ENCODE measurements around the gene RPP40. TPM values are rescaled to one million over a fixed set of nuclear protein-coding genes. Genes with fewer than 3 reads are reported as not detected.

The RPP40 gene
- total RNA-seq, 1 donor from 2014 or later: 6.2 TPM

DNA sequence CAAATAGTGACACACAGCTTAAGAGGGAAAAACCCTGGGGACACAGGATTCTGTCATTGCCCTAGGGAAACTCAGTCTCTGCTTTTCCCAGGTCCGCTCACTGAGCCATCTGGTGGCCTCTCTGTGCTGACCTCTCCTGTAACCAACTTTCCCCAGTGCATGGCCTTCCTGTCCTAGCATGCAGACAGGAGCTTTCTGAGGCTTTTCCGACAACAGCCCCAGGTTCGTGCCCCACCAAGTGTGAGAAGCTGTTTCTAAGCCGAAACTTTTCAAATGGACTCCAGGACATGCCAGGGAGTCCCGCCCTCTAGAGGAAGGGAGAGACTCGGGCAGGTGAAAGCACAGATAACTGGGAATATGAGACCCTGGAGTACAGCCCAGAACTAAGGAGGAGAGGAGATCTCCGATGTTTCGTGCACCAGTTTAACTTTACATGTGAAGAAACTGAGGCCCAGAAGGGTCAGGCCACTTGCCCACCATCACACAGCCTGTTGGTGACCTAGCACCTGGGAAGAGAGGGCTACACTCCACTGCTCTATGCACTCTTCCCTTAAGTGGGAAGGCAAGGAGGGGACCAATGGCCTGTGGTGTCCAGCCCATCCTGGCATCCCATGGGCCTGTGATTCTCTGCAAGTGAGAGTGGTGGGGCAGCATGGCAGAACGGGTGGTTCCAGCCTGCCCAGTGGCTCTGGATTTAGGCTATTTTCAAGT, 46.2 kb downstream of the RPP40 start:
- no peak for DNase-seq (ENCODE audit: low spot score)

DNA sequence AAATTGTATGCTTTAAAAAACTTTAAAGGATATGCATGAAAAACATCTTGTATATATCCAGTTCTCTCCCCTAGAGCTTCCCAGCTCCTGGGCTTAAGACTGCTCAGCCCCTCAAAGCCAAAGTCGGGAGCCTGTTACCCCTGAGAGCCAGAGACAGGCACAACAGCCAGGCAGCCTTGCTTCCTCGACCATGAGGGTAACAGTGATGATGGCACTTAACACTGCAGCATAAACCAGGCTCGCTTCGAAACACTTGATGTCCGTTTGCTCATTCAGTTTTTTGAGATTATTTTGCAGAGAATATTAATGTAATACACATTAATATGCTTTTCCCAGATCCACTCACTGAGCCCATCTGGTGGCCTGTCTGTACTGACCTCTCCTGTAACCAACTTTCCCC, 47.2 kb downstream of the RPP40 start:
- Mint-ChIP-seq H3K27ac (ENCODE audit: unreplicated experiment) (no peak overlapping the region), H3K36me3 (ENCODE audit: low read depth) (peaks cover 22% of the 10 kb centered on the region), H3K27me3 (ENCODE audit: low read depth) (no peaks in the 10 kb centered on the region), H3K4me3 (ENCODE audit: unreplicated experiment) (no peak overlapping the region), H3K4me1 (ENCODE audit: low read depth) (no peaks in the 10 kb centered on the region), H3K9me3 (ENCODE audit: low read depth) (peaks cover 7% of the 10 kb centered on the region)
- TF ChIP-seq, protein P1, sequence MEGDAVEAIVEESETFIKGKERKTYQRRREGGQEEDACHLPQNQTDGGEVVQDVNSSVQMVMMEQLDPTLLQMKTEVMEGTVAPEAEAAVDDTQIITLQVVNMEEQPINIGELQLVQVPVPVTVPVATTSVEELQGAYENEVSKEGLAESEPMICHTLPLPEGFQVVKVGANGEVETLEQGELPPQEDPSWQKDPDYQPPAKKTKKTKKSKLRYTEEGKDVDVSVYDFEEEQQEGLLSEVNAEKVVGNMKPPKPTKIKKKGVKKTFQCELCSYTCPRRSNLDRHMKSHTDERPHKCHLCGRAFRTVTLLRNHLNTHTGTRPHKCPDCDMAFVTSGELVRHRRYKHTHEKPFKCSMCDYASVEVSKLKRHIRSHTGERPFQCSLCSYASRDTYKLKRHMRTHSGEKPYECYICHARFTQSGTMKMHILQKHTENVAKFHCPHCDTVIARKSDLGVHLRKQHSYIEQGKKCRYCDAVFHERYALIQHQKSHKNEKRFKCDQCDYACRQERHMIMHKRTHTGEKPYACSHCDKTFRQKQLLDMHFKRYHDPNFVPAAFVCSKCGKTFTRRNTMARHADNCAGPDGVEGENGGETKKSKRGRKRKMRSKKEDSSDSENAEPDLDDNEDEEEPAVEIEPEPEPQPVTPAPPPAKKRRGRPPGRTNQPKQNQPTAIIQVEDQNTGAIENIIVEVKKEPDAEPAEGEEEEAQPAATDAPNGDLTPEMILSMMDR (IDR thresholded peaks at IDR 0.05): no peak
- no peak for DNase-seq (ENCODE audit: low spot score)

More for the DNA sequence above, 46.2 kb downstream of the RPP40 start:
- Mint-ChIP-seq H3K9me3 (ENCODE audit: low read depth) (peaks cover 7% of the 10 kb centered on the region), H3K27me3 (ENCODE audit: low read depth) (no peaks in the 10 kb centered on the region), H3K4me1 (ENCODE audit: low read depth) (no peaks in the 10 kb centered on the region), H3K36me3 (ENCODE audit: low read depth) (peaks cover 22% of the 10 kb centered on the region), H3K4me3 (ENCODE audit: unreplicated experiment) (no peak overlapping the region), H3K27ac (ENCODE audit: unreplicated experiment) (no peak overlapping the region)
- TF ChIP-seq, protein P1 (IDR thresholded peaks at IDR 0.05): peak; percentile 27

DNA sequence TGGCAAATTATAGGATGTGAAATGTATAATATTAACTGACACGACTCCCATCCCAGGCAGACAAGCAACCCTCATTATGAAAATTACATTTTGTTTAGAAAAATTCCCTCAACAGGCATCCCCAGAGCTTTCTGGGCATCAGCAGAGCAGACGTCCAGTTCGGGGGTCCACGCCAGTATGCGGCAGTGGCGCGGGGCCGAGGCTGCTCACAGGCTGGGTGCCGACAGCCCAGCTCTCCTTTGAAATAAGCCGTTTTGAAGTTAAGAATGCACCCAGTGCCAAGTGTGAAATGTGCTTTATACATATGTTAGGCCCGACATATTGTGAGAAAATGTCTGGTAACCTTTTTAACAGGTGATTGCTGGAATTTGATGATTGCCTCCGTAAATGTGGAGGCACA, 50.4 kb downstream of the RPP40 start:
- TF ChIP-seq, protein P1 (IDR thresholded peaks at IDR 0.05): no peak
- H3K4me3 Mint-ChIP-seq (ENCODE audit: unreplicated experiment): no peak overlapping the region
- no peaks in the 10 kb centered on the region for H3K9me3 Mint-ChIP-seq (ENCODE audit: low read depth)
- H3K36me3 Mint-ChIP-seq (ENCODE audit: low read depth): peaks cover 26% of the 10 kb centered on the region
- peaks cover 9% of the 10 kb centered on the region for H3K4me1 Mint-ChIP-seq (ENCODE audit: low read depth)
- no peaks in the 10 kb centered on the region for H3K27me3 Mint-ChIP-seq (ENCODE audit: low read depth)
- no peak for DNase-seq (ENCODE audit: low spot score)
- no peak overlapping the region for H3K27ac Mint-ChIP-seq (ENCODE audit: unreplicated experiment)

DNA sequence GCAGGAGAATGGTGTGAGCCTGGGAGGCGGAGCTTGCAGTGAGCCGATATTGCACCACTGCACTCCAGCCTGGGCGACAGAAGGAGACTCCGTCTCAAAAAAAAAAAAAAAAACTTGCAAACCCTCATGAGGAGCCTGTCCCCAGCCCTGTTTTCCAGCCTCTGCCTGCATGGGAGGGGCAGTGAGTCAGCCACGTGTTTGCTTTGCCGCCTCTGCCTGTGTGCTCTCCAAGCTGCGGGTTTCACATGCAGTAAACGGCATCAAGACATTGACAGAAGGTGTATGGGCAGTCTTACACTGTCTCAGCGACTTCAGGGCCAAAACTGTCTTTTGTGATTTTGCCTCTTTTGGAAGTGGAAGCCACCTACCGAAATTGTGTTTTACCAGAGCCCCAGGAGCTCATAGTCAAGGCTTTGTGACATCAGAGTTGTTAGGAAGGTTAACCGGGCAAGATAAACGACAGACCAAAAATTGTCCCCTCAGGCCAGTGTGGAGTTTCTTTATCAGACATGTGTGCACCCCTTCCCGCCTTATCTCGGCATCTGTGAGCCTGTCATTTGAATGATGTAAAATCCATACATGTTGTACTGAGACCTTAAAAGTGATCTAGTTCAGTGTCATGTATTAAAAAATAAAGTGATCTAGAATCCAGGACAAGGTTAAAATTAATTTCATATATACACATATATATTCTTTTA, 52.9 kb downstream of the RPP40 start:
- Mint-ChIP-seq H3K36me3 (ENCODE audit: low read depth) (peaks cover 20% of the 10 kb centered on the region), H3K9me3 (ENCODE audit: low read depth) (no peaks in the 10 kb centered on the region), H3K4me3 (ENCODE audit: unreplicated experiment) (no peak overlapping the region), H3K4me1 (ENCODE audit: low read depth) (peaks cover 9% of the 10 kb centered on the region), H3K27me3 (ENCODE audit: low read depth) (no peaks in the 10 kb centered on the region), H3K27ac (ENCODE audit: unreplicated experiment) (no peak overlapping the region)
- TF ChIP-seq, protein P1 (IDR thresholded peaks at IDR 0.05): no peak
- DNase-seq (ENCODE audit: low spot score): no peak

DNA sequence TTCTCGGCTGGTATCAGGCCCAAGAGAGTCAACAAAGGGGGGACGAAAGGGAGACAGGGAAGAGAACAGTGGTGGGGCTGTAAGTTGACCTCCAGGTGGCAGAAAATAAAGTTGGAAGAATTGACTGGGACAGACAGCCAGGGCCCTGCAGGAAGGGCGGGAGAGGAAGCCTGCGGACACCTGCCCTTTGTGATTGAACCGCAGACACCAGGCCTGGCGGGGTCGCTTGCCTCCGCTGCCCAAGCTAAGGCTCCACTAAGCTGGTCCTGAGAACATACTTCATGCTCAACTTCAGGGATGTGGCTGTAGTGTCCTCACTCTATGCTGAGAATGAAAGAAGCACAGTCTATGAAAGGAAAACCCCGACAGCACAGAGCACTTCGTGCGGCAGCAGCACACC, 53.8 kb downstream of the RPP40 start:
- H3K9me3 Mint-ChIP-seq (ENCODE audit: low read depth): no peaks in the 10 kb centered on the region
- H3K27me3 Mint-ChIP-seq (ENCODE audit: low read depth): no peaks in the 10 kb centered on the region
- TF ChIP-seq, protein P1 (IDR thresholded peaks at IDR 0.05): no peak
- H3K4me3 Mint-ChIP-seq (ENCODE audit: unreplicated experiment): no peak overlapping the region
- no peak for DNase-seq (ENCODE audit: low spot score)
- H3K36me3 Mint-ChIP-seq (ENCODE audit: low read depth): peaks cover 15% of the 10 kb centered on the region
- peaks cover 9% of the 10 kb centered on the region for H3K4me1 Mint-ChIP-seq (ENCODE audit: low read depth)
- H3K27ac Mint-ChIP-seq (ENCODE audit: unreplicated experiment): no peak overlapping the region

Data from chondrocyte (in vitro differentiated cells).